ENCODE results near the gene FAM20A. TPM values are rescaled to one million over a fixed set of nuclear protein-coding genes. Genes with fewer than 3 reads are reported as not detected.

The FAM20A gene
- total RNA-seq, 3 donors from 2014 or later, result 1.9 to 6.1 (median 5.8) TPM

DNA sequence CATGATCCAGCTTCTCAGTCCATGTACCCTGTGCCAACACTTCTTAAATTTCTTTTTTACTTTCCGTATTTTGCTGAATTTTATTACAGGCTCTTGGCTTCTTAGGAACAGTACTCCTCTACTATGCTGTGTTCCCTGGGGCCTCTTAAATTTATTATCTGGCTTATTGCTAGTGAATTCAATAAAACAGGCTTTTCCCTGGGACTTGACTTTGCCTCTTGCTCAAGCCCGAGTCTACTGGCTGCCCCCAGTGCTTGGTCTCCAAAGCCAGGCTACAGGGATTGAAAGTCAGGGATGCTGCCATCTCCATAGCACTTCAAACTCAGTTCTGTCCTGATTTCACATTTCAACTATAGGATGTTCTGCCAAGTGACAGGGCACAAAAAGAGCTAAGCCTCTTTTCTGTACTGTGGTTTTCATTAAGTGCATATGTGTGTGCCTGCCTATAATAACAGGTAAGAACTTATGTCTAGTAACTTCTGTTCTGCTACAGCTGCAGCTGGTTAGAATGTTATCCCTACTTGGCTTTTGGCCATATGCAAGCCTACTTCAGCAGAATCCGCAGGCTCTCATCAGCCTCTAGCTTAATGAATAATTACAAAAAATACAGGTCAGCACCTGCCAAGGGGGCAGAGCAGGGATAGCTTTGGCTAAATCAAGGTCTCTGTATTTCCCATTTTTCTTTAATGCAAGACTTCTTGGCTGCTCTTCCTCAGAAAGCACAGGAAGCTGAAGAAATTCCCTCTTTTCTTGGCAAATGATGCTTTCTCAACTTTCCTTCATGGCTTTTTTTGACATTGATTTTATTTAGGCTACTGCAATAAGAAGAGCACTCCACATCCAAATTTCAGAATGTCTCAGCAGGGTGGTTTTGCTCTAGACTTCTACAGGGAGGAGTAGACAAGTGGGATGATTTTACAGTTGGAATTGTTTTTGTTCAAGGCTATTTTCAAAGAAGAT, 8.2 kb downstream of the FAM20A start:
- H3K4me3 ChIP-seq, result no peak overlapping the region
- no peaks in the 10 kb centered on the region for H3K9me3 ChIP-seq
- intact Hi-C loops (cut with DNase I, micrococcal nuclease), result no loop called here
- TF ChIP-seq, protein P1, sequence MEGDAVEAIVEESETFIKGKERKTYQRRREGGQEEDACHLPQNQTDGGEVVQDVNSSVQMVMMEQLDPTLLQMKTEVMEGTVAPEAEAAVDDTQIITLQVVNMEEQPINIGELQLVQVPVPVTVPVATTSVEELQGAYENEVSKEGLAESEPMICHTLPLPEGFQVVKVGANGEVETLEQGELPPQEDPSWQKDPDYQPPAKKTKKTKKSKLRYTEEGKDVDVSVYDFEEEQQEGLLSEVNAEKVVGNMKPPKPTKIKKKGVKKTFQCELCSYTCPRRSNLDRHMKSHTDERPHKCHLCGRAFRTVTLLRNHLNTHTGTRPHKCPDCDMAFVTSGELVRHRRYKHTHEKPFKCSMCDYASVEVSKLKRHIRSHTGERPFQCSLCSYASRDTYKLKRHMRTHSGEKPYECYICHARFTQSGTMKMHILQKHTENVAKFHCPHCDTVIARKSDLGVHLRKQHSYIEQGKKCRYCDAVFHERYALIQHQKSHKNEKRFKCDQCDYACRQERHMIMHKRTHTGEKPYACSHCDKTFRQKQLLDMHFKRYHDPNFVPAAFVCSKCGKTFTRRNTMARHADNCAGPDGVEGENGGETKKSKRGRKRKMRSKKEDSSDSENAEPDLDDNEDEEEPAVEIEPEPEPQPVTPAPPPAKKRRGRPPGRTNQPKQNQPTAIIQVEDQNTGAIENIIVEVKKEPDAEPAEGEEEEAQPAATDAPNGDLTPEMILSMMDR (IDR thresholded peaks at IDR 0.05), result no peak
- DNase-seq, result no peak
- H3K4me1 ChIP-seq (ENCODE audit: low read depth), result no peaks in the 10 kb centered on the region
- ATAC-seq, result no peak
- no peaks in the 10 kb centered on the region for H3K36me3 ChIP-seq (ENCODE audit: low read depth)

DNA sequence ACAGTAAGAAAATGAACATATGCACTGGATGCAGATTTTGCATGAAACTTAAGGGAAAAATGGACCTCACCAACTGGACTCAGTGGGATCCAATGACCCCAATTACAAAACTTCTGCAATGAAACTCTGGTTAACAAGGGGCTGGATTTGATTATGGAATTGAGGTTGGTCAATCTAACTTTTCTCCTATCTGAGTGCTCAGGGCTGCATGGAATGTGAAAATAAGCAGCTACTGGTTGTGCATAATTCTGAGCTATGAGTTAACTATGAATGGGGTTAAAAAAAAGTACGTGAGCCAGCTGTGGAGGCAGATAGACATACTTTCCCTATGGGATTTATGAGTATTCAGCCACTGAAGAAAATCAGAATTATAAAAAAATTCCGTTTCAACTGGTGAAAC, 9.2 kb downstream of the FAM20A start:
- intact Hi-C loops (cut with DNase I, micrococcal nuclease), result no loop called here
- no peak for ATAC-seq

DNA sequence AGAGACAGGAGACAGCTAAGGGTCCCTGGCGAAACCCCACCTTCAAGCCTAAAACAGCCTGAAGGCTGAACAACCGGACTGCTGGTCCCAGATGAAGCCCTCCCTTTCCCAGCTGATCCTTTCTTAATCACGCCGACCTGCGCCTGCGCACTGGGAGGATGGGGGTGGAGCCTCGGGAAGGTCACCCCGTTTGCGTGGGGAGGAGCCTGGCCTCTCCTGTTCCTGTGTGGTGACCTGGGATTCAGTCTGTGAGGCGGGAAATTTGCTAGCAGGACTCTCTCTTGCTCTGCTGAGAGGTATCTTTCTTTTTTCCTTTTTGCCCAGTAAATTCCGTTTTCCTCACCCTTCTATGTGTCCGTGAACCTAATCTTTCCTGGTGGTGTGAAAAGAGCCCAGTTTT, 9.6 kb downstream of the FAM20A start:
- no peak for ATAC-seq

More for the DNA sequence above, 9.2 kb downstream of the FAM20A start:
- Histone ChIP-seq H3K36me3 (ENCODE audit: low read depth) (no peaks in the 10 kb centered on the region), H3K9me3 (no peaks in the 10 kb centered on the region), H3K4me1 (ENCODE audit: low read depth) (no peaks in the 10 kb centered on the region), H3K4me3 (no peak overlapping the region)
- TF ChIP-seq, protein P1 (IDR thresholded peaks at IDR 0.05), result no peak
- DNase-seq, result no peak

DNA sequence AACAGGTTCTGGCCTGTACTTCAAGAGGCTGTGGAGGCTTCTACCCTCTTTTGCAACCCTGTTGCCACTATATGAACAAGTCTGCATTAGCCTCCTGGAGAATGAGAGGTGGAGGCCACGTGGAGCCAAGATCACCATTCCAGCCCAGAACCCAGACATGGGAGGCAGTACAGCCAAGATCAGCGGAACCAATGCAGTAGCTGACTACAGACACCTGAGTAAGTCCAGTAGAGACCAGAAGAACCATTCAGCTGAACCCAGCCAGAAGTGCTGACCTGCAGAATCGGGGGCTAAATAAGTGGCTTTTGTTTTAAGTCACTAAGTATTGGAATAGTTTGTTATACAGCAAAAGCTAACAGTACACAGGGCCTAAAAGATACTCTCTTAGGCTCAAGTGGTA, 12.1 kb downstream of the FAM20A start:
- intact Hi-C loops (cut with DNase I, micrococcal nuclease), result no loop called here
- TF ChIP-seq, protein P1 (IDR thresholded peaks at IDR 0.05), result no peak
- Histone ChIP-seq H3K4me1 (ENCODE audit: low read depth) (no peaks in the 10 kb centered on the region), H3K9me3 (no peaks in the 10 kb centered on the region), H3K36me3 (ENCODE audit: low read depth) (no peaks in the 10 kb centered on the region), H3K4me3 (no peak overlapping the region)
- DNase-seq (no peak), ATAC-seq (no peak)

More for the DNA sequence above, 9.6 kb downstream of the FAM20A start:
- Histone ChIP-seq H3K36me3 (ENCODE audit: low read depth) (no peaks in the 10 kb centered on the region), H3K4me3 (no peak overlapping the region), H3K4me1 (ENCODE audit: low read depth) (no peaks in the 10 kb centered on the region), H3K9me3 (no peaks in the 10 kb centered on the region)
- intact Hi-C loops (cut with DNase I, micrococcal nuclease), result no loop called here
- TF ChIP-seq, protein P1 (IDR thresholded peaks at IDR 0.05), result no peak
- no peak for DNase-seq

DNA sequence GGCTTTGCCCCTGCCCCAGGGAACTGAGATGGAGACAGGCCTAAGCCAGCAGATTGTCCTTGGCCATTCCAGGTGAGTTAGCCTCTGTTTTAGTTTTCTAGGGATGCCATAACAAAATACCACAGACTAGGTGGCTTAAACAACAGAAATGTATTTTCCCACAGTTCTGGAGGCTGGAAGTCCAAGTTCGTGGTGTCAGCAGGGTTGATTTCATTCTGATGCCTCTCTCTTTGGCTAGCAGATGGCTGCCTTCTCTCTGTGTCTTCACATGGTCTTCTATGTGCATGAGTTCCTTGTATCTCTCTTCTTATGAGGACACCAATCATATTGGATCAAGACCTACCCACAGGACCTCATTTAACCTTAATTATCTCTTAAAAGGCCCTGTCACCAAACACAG, 12.8 kb downstream of the FAM20A start:
- Histone ChIP-seq H3K36me3 (ENCODE audit: low read depth) (no peaks in the 10 kb centered on the region), H3K9me3 (no peaks in the 10 kb centered on the region), H3K4me1 (ENCODE audit: low read depth) (no peaks in the 10 kb centered on the region), H3K4me3 (no peak overlapping the region)
- ATAC-seq (no peak), DNase-seq (no peak)
- intact Hi-C loops (cut with DNase I, micrococcal nuclease), result no loop called here
- TF ChIP-seq, protein P1 (IDR thresholded peaks at IDR 0.05), result no peak

All from mucosa of descending colon (tissue), 3 donors.